ENCODE data around the gene ACACA. TPM values are rescaled to one million over a fixed set of nuclear protein-coding genes. Genes with fewer than 3 reads are reported as not detected.
A peak's percentile ranks its signal among the peaks of the same experiment; 100 is the strongest.

The ACACA gene
- total and polyA plus RNA-seq, 9 of the 15 experiments (the other 6 are each of a cell fraction or from before 2014, with no cell fraction given): 35.9 to 135 (median 88.4) TPM

DNA sequence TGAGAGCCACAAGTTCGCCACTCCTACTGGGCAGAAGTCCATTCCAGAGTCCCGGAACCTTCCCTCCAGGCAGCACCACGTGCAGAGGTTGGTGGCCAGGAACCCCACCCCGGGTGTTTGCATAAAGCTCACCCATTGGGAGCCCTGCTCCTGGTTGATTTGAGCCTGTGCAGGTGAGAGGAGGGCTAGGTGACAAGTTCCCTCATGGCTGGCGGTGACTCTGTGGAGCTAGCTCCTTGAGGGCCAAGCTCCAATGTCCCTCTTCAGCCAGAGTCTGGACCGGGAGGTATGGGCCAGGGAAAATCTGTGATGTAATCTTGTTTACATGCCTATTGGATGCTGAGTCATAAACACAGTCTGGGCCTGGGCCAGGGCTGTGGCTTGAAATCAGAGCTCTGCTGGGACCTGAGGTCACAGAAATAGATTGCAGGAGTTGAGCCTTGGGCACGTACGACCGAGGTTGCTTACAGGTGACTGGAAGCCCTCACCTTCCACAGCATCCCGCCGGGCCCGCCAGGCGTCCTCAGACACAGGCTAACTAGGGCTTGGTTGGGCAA is 339.0 kb downstream of the ACACA start (continued):
- peak; percentile 90 for TF ChIP-seq NFE2 (IDR thresholded peaks at IDR 0.05; ENCODE audit: low read depth)
- no peak for TF ChIP-seq ZC3H11A (IDR thresholded peaks at IDR 0.05; ENCODE audit: low read depth, low read length)
- TF ChIP-seq CTBP1 (IDR thresholded peaks at IDR 0.05; ENCODE audit: borderline replicate concordance): peak; percentile 38; the same call in 1 of the 2 replicates
- TF ChIP-seq, protein P1, sequence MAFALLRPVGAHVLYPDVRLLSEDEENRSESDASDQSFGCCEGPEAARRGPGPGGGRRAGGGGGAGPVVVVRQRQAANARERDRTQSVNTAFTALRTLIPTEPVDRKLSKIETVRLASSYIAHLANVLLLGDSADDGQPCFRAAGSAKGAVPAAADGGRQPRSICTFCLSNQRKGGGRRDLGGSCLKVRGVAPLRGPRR (CRISPR knock-in tag; IDR thresholded peaks at IDR 0.05): no peak
- peak in 1 of 2 experiments; percentile 36; a peak in 1 of 4 replicates for TF ChIP-seq FOXA3 (CRISPR knock-in tag; conservative IDR thresholded peaks at IDR 0.05 in 1 of 2, IDR thresholded peaks at IDR 0.05 in 1 of 2)
- TF ChIP-seq, protein P2, sequence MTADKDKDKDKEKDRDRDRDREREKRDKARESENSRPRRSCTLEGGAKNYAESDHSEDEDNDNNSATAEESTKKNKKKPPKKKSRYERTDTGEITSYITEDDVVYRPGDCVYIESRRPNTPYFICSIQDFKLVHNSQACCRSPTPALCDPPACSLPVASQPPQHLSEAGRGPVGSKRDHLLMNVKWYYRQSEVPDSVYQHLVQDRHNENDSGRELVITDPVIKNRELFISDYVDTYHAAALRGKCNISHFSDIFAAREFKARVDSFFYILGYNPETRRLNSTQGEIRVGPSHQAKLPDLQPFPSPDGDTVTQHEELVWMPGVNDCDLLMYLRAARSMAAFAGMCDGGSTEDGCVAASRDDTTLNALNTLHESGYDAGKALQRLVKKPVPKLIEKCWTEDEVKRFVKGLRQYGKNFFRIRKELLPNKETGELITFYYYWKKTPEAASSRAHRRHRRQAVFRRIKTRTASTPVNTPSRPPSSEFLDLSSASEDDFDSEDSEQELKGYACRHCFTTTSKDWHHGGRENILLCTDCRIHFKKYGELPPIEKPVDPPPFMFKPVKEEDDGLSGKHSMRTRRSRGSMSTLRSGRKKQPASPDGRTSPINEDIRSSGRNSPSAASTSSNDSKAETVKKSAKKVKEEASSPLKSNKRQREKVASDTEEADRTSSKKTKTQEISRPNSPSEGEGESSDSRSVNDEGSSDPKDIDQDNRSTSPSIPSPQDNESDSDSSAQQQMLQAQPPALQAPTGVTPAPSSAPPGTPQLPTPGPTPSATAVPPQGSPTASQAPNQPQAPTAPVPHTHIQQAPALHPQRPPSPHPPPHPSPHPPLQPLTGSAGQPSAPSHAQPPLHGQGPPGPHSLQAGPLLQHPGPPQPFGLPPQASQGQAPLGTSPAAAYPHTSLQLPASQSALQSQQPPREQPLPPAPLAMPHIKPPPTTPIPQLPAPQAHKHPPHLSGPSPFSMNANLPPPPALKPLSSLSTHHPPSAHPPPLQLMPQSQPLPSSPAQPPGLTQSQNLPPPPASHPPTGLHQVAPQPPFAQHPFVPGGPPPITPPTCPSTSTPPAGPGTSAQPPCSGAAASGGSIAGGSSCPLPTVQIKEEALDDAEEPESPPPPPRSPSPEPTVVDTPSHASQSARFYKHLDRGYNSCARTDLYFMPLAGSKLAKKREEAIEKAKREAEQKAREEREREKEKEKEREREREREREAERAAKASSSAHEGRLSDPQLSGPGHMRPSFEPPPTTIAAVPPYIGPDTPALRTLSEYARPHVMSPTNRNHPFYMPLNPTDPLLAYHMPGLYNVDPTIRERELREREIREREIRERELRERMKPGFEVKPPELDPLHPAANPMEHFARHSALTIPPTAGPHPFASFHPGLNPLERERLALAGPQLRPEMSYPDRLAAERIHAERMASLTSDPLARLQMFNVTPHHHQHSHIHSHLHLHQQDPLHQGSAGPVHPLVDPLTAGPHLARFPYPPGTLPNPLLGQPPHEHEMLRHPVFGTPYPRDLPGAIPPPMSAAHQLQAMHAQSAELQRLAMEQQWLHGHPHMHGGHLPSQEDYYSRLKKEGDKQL (CRISPR knock-in tag; IDR thresholded peaks at IDR 0.05; ENCODE audit: borderline replicate concordance): no peak
- no peak for TF ChIP-seq BRD4 (IDR thresholded peaks at IDR 0.05)
- TF ChIP-seq, protein P3, sequence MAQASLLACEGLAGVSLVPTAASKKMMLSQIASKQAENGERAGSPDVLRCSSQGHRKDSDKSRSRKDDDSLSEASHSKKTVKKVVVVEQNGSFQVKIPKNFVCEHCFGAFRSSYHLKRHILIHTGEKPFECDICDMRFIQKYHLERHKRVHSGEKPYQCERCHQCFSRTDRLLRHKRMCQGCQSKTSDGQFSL (CRISPR knock-in tag; IDR thresholded peaks at IDR 0.05): no peak
- TF ChIP-seq, protein P3 (tag; IDR thresholded peaks at IDR 0.05): no peak
- TF ChIP-seq TAL1 (IDR thresholded peaks at IDR 0.05): no peak
- no peak for TF ChIP-seq ZBTB17 (CRISPR knock-in tag; IDR thresholded peaks at IDR 0.05)
- TF ChIP-seq, protein P4, sequence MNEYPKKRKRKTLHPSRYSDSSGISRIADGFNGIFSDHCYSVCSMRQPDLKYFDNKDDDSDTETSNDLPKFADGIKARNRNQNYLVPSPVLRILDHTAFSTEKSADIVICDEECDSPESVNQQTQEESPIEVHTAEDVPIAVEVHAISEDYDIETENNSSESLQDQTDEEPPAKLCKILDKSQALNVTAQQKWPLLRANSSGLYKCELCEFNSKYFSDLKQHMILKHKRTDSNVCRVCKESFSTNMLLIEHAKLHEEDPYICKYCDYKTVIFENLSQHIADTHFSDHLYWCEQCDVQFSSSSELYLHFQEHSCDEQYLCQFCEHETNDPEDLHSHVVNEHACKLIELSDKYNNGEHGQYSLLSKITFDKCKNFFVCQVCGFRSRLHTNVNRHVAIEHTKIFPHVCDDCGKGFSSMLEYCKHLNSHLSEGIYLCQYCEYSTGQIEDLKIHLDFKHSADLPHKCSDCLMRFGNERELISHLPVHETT (CRISPR knock-in tag; conservative IDR thresholded peaks at IDR 0.05 in 1 of 2, IDR thresholded peaks at IDR 0.05 in 1 of 2): no peak
- TF ChIP-seq, protein P5, sequence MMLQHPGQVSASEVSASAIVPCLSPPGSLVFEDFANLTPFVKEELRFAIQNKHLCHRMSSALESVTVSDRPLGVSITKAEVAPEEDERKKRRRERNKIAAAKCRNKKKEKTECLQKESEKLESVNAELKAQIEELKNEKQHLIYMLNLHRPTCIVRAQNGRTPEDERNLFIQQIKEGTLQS (IDR thresholded peaks at IDR 0.05): peak; percentile 89
- TF ChIP-seq, protein P5 (CRISPR knock-in tag; conservative IDR thresholded peaks at IDR 0.05): no peak
- no peak for TF ChIP-seq YY1 (IDR thresholded peaks at IDR 0.05; ENCODE audit: borderline replicate concordance in 1 of 3, control insufficient read depth in 1 of 3, extremely low read depth in 1 of 3, insufficient read depth in 3 of 3, insufficient read length in 1 of 3, insufficient replicate concordance in 2 of 3, low read depth in 1 of 3, low read length in 2 of 3)
- TF ChIP-seq ZKSCAN1 (IDR thresholded peaks at IDR 0.05; ENCODE audit: low read depth, low read length): no peak
- peak; percentile 58; the same call in 1 of the 2 replicates for TF ChIP-seq MAFF (IDR thresholded peaks at IDR 0.05; ENCODE audit: low read length)
- no peak for TF ChIP-seq TCFL5 (CRISPR knock-in tag; conservative IDR thresholded peaks at IDR 0.05)

Measured in K562 (cell line).